Hepatic stellate cell (primary cell): ENCODE results near the gene SNTG2.

ENCODE experiments used
- DNase-seq: peaks from one replicate; pipeline ENCODE4 v3.0.0; 2011; ENCODE audit warnings: low spot score

Gene SNTG2

GRCh38 chr2:1147873-1148612, 197.4 kb downstream of the SNTG2 start:
- DNase-seq = no peak

GRCh38 chr2:1150724-1151511, 200.3 kb downstream of the SNTG2 start:
- no peak for DNase-seq

GRCh38 chr2:1152375-1152774, 201.7 kb downstream of the SNTG2 start:
- DNase-seq = no peak

GRCh38 chr2:1153920-1154319, 203.3 kb downstream of the SNTG2 start:
- DNase-seq = no peak

GRCh38 chr2:1154710-1155594, 204.3 kb downstream of the SNTG2 start:
- DNase-seq = no peak

- no peak for DNase-seq
Observed at GRCh38 chr2:1156059-1156458, 205.4 kb downstream of the SNTG2 start.

- DNase-seq = no peak
Observed at GRCh38 chr2:1156531-1156930, 205.9 kb downstream of the SNTG2 start.

GRCh38 chr2:1157107-1157506, 206.5 kb downstream of the SNTG2 start:
- no peak for DNase-seq

- no peak for DNase-seq
Observed at GRCh38 chr2:1159013-1159412, 208.4 kb downstream of the SNTG2 start.

- DNase-seq = no peak
Observed at GRCh38 chr2:1162246-1162645, 211.6 kb downstream of the SNTG2 start.

GRCh38 chr2:1162768-1163584, 212.3 kb downstream of the SNTG2 start:
- DNase-seq = no peak

GRCh38 chr2:1166976-1167375, 216.3 kb downstream of the SNTG2 start:
- no peak for DNase-seq

- no peak for DNase-seq
Observed at GRCh38 chr2:1168846-1169245, 218.2 kb downstream of the SNTG2 start.

- no peak for DNase-seq
Observed at GRCh38 chr2:1169291-1169949, 218.8 kb downstream of the SNTG2 start.

GRCh38 chr2:1170241-1170640, 219.6 kb downstream of the SNTG2 start:
- no peak for DNase-seq

GRCh38 chr2:1170711-1171110, 220.1 kb downstream of the SNTG2 start:
- DNase-seq = no peak

- DNase-seq = no peak
Observed at GRCh38 chr2:1173528-1173927, 222.9 kb downstream of the SNTG2 start.

GRCh38 chr2:1181893-1182292, 231.2 kb downstream of the SNTG2 start:
- DNase-seq = no peak

GRCh38 chr2:1183300-1183699, 232.7 kb downstream of the SNTG2 start:
- DNase-seq = no peak

GRCh38 chr2:1186421-1186820, 235.8 kb downstream of the SNTG2 start:
- DNase-seq = no peak

GRCh38 chr2:1187189-1187588, 236.5 kb downstream of the SNTG2 start:
- no peak for DNase-seq
